T-helper 22 cell (primary cell): Measurements from ENCODE around the gene PLG.
"Not testable (repeated sequence)": the region's sequence is repeated elsewhere in the genome, so short reads cannot be mapped to it uniquely, and the experiment has no call there.

Experiments used
- DNase-seq: peaks from one replicate; pipeline ENCODE4 v3.0.0-alpha.2; 2020; ENCODE audit warnings: low read depth

Gene PLG

DNA sequence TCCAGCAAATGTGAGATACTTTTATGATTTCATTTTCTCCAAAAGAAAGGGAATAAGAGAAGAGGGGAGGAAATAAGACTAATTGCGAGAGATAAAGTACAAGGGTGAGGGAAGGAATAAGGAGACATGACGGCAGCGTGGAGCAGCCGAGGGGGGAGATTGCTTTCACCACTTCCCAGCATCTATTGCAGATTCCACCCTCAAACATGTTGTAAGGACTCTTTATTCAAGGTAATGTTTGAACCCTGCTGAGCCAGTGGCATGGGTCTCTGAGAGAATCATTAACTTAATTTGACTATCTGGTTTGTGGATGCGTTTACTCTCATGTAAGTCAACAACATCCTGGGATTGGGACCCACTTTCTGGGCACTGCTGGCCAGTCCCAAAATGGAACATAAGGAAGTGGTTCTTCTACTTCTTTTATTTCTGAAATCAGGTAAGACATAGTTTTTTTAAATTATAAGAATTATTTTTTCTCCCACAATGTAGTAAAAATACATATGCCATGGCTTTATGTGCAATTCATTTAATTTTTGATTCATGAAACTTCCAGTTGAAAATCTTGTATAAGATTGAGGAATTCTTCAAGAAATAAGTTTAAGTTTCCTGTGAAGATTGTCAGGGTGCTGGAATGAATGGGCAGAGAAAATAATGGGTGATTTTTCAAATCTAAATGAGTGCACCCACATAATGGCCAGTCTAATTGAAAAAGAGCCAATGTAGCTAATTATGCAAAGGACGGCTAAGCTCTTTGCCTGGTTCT is at the start of gene PLG:
Gene PLG, plus strand, starts transcription at position 327 of the 763 bp plus-strand sequence. Its CDS starts 61 bp downstream, at position 388.
- DNase-seq: not testable (repeated sequence)

DNA sequence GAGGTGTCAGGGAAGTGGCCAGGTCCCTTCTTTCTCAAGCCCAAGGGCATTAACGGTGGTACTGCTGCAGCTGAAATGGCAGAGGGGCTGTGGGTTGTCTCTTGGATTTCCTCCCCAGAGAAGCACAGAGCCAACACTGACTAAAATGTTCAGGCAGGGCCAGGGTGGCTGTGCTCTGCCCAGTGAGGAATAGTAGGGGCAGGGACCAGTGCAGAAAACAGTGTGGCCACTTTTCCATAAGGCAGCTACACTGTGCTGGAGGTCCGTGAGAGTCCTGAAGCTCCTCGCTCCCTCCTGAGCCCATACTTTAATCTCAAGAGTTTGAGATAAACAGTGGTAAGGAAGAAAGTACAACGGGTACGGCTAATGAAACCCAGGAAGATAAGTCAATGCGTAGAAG is 42.5 kb upstream of the PLG start:
- DNase-seq: no peak

DNA sequence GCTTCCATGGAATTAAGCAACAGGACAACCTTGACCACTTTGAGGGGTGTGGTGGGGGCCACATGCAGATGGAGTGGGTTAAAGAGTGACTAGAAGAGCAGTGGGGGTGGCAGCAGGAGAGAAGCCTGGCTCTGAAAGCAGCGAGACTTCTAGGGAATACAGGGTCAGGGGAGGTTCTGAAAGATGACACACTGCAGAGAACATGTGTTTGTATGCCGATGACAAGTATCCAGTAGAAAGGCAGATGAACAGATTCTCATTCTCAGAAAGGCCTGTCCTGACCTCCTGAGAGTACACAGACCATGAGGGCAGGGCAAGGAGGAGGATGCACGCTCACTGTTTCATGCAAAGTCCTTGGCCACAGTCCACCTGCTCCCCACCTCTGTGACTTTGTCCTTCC is 40.8 kb upstream of the PLG start:
- no peak for DNase-seq

DNA sequence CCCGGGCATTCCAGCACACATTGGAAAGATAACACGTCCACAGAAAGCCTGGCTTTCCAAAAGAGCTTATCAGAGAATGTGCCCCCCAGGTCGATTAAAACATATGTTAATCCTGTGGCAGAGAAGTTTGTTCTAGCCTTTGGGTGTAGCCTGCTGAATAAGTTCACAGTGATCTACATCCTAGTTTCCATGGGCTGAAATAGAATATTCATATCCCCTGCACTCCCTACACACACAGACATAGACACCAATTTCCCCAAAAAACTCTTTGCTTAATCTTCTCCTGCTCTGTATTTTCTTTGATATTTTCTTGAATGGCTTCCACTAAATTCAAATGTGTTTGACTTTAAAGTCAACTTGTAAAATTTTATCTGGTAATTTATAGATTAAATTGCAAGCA is 39.6 kb upstream of the PLG start:
- no peak for DNase-seq

DNA sequence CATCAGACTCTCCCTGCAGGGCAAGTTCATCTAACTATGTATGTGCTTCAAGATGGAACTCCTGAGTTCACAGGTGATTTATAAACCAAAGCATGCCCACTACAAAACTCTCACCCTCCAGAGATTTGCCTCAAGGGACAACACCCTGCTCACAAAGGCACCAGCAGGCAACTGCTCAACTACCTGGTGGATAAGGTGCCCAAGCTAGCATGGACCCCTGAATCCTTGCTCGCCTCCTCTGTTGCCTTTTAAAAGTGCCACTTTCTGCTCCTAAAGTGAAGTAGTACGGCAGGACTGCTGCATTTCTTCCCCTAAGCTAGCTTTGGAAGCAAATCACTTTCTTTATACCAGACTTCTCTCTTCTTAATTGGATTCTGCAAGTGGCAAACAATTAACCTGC is 39.2 kb upstream of the PLG start:
- DNase-seq: no peak

DNA sequence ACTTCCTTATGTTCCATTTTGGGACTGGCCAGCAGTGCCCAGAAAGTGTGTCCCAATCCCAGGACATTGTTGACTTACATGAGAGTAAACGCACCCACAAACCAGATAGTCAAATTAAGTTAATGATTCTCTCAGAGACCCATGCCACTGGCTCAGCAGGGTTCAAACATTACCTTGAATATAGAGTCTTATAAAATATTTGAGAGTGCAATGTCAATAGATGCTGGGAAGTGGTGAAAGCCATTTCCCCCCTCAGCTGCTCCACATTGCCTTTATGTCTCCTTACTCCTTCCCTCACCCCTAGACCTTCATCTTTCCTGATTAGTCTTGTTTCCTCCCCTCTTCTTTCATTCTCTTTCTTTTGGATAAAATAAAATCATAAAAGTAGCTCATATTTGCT is 37.8 kb upstream of the PLG start, which contains the start of gene LPA:
Gene LPA, minus strand, starts transcription at position 78 of the 400 bp plus-strand sequence. Its CDS starts 61 bp downstream, at position 17.
- DNase-seq: not testable (repeated sequence)

DNA sequence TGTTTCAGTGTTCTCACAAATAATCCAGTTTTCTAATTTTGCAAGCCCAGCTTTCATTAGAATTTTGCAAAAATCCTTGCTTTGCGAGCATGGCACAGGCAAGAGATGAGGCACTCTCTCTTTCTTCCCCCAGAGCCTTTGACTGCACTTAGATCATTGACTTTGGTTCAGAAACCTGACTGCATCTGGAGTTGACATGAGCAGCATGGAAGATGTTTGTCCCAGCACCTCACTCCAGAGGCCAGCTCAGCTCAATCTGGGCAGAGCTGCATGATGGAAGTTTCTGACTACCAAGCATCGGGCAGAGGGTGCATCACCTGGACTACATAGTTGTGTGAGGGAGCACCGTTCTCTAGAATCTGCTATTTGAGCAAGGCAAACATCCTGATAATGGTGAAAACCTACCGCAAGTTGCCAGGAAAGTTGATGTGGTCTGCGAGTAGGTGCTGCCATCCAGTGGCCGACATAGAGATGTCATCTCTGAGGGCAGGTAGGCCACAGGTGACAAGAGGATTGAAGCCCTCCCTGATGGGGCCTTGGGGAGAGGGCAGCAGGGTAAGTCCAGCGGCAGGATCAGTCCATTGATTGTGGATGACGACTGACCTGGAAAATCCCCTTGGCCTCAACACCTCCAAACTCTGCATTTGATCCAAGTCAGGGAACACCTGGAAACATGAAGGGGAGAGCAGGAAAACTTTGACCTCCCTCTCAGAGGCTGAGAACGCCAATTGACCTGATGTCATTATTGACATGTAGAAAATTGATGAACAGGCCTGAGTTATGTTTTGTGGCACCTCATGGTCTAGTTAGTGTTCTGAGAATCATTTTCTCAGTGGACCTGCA is 34.2 kb upstream of the PLG start:
- no peak for DNase-seq

DNA sequence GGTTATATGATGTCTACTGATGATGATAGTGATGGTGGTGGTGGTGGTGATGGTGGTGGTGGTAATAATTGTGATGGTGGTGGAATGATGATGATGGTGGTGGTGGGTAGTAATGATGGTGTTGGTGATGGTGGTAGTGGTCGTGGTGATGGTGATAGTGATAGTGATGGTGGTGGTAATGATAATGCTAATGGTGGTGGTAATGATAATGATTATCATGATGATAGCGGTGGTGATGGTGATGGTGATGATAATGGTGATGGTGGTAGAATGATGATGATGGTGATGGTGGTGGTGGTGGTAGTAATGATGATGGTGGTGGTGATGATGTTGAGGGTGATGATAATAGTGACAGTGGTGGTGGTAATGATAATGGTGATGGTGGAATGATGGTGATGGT is 33.5 kb upstream of the PLG start:
- DNase-seq: no peak

DNA sequence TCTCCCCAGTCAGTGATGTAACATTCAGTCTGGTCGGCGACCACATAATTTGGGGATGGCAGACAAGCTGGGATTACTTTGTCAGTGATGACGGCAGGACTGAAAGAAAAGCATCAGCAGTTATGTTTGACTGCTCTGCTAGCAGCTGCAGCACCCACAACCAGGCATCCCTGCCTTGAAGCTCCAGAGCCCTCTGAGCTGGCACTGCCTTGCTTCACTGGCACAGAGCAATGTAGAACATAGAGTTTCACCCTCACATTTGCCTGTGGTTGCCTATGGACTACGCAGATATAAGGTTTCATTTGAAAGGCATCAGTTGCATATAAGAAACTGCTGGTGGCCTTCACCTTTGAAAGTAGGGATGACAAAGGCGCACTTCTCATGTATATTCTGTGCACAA is 25.6 kb upstream of the PLG start:
- not testable (repeated sequence) for DNase-seq

DNA sequence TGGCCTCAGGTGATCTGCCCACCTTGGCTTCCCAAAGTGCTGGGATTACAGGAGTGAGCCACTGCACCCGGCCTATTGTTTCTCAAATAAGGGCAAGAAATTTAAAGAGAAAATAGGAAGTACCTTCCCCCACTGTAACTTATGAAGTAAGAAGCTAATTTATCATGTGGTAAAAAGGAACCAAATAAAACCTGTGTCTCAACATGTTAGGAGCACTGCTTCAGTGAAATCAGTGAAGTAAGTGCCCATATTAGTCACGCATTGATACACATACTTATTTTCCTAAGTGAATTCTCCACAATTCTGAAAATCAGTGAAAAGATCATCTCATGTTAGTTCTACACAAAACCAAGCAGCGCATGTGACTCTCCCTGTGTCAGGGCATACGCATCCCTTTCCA is 23.8 kb upstream of the PLG start:
- no peak for DNase-seq

DNA sequence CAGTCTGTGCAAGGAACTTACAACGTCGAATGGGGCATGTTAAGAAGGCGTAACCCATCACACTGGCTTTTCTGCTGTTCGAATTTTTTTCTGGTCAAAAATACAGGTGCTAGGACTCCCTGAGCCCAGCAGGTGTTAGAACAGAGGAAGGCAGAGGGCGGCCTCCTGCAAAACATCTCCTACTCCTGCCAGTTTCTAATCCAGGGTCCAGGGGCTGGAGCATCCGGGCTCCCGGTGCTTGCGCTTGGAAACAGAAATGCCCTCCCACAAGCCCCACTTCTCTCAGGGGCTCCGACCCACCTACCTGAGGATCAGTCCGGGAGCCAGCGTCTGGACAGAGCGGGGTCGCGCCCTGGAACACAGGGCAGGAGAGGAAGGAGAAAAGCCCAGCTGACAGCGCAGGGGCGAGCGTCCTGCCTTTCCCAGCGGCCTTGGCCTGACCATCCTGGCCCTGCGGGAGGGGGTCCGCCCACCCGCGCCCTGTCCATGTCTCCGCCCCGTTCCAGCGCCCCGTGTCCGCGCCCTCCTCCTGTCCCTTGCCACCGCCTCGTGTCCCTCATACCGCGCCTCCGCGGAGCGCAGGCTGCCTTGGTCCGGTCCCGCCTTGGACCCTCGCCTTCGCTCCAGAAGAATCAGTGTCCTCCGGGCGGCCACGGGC is 23.2 kb upstream of the PLG start:
- DNase-seq: no peak

DNA sequence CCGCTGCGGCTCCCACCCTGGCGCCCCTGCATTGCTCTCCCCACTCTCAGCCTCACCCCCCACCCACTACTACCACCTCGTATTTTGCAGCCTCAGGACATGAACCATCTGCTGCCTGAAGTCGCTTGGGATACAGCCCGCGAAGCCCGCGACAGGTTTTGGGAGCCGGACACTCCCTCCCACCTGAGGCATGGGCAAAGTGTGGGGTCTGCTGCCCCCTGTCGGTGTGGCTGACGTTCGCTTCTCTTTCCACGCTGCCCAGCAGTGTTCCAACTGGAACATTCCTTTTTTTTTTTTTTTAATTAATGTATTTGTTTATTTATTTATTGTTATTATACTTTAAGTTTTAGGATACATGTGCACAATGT is 22.7 kb upstream of the PLG start:
- no peak for DNase-seq

DNA sequence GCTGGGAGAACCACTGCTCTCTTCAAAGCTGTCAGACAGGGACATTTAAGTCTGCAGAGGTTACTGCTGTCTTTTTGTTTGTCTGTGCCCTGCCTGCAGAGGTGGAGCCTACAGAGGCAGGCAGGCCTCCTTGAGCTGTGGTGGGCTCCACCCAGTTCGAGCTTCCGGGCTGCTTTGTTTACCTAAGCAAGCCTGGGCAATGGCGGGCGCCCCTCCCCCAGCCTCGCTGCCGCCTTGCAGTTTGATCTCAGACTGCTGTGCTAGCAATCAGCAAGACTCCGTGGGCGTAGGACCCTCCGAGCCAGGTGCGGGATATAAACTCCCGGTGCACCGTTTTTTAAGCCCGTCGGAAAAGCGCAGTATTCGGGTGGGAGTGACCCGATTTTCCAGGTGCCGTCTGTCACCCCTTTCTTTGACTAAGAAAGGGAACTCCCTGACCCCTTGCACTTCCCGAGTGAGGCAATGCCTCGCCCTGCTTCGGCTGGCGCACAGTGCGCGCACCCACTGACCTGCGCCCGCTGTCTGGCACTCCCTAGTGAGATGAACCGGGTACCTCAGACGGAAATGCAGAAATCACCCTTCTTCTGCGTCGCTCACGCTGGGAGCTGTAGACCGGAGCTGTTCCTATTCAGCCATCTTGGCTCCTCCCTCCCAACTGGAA is 16.8 kb upstream of the PLG start:
- not testable (repeated sequence) for DNase-seq

DNA sequence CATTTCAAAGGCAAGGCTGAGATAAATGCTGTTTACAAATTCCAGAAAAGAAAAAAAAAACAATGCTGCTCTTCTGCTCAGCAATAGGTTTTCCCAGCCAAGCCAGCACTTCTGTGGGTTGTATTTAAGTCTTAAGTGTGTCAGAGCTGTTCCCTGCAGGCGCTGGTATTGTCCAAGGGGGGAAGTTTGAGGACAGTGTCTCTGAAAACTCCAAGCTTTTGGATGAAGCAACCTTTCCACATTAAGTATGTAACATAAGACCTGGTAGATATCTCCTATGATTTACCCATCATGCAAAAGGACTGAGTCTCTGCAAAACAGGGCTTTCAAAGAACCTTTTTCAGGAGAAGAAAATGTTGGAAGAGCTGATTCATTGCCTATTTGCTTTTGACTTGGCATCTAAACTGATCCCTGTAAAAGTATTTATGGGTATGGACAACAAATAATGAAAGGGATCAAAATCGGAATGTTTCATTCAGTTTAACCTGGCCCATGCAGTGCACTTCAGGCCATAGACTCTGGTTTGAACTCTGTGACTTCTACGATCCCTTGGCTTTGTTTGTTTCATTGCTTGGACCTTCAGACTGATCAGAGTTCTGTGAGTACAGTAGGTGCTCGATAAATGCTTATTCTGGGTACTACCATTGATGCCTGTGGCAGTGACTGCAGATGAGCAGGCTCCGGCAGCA is 16.1 kb upstream of the PLG start:
- DNase-seq: no peak

DNA sequence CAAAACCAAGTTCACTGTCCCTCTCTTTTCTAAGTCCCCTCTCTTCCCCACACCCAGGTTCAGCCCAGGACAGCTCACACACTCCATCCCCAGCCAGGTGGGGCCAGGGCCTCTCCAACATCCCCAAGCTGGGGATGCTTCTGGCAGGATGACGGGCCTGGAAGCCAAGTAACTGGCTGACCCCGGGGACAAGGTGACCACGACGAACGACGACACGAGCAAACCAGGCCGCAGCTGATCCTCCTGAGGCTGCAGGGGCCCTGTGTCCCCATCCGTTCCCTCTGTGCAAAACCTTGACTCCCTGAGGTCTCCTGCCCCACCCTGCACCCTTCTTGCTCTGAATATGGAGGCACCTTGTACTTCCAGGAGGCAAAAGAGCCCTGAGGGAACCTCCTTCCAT is 11.6 kb upstream of the PLG start:
- no peak for DNase-seq

DNA sequence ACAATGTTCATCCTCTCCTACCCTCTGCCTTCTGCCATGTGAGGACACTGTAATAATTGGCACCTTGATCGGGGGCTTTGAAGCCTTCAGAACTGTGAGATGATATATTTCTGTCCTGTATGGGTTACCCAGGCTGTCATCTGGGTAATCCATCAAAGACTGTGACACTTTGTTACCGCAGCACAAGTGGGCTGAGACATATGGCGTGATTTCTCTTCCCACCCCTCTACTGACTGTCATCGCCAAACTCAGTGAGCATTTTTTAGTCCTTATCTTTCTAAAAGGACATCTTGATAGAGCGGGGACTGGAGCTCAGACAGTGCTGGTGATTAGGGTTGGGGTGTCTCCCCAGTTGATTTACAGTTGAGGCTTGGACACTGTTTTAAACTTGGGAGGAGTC is 10.4 kb upstream of the PLG start:
- no peak for DNase-seq

DNA sequence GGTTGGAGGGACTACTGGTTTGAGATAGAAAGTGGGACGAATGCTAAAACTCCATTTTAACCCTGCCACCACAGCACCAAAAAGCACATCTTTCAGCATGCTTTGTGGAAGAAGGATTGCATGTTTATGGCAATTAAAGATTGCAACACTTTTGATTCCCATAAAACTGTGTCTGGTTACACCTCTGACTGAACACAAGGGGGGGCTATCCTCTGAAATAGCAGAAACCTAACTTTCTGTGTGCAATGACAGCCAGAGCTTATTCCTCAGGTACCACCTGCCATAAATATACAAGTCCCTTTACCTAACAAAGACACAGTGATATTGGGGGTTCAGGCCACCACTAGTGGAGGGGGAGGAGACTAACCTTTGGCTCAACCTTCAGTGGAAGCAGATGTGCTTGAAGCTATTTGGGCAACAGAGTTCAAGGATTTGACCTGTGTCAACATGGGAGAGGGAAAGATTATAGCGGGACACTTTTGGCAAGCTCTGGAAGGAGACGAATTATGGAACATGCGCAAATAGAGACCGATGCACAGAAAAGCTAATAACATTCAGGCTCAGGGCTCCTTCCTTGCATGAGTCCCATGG is 9.6 kb upstream of the PLG start:
- no peak for DNase-seq

DNA sequence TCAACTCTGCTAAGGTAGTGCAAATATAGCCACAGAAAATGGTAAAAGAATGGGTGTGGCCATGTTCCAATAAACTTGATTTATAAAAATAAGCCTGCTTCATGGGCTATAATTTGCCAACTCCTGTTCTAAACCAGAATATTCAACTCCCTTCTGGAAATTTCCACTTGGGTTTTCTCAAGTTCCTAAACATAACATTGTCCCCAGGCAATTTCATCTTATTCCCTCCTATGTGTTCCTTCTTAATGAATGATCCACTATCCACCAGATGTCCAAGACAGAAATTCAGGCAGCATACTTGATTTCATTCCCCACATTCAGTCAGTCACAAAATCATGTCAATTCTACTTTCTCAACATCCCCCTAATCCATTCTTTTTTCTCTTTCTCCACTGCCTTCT is 7.0 kb upstream of the PLG start:
- not testable (repeated sequence) for DNase-seq

DNA sequence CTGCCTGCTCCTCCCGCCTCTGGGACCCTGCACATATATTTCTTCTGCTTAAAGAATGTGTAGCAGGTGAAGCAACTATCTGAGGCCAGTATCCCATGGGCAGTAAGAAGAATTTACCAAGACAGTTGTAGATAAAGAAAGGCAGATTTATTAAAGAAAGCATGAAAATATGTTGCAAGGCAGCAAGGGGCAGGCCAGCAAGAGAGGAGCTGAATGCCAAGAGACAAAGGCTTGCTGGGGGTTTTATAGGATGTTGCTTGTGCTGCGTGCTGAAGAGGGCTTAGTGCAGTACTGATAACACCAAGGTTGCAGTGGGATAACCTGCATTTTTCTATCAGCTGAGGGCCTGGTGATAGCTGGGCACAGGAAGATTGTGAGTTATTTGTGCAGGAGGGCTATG is 6.4 kb upstream of the PLG start:
- not testable (repeated sequence) for DNase-seq

DNA sequence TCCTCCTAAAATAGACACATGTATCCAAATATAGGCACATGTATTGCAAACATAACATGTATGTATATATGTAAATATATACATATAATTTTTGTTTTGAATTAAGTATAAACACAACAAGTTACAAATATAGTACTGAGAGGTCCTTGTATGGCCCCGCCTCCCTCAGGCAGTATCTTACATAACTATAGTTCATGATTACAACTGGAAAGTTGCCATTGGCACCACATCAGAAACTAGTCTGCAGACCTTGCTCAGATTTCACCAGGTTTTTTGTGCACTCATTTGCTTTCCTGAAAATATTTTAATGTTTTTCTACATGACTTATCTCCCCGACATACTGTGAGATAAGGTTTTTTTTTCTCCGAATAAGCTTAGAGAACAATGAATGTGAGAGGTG is 5.2 kb upstream of the PLG start:
- DNase-seq: not testable (repeated sequence)

DNA sequence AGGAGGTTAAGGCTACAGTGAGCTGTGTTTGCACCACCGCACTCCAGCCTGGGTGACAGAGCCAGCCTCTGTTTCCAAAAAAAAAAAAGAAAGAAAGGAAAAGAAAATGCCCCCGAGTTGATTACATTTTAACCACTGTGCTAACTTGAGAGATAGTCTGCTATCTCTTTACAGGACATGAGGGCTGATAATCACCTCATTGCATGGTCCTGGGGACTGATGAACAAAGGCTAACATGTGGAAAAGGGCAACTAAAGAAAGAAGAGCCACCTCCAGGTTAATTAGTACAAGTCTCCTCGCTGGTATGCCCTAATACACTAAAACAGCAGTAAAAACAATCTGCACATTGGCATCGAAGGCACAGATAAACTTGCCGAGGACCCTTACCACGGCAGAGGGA is 4.2 kb upstream of the PLG start:
- no peak for DNase-seq
